Astrocyte (in vitro differentiated cells and primary cell): ENCODE measurements around the gene ADAD1. TPM values are rescaled to one million over a fixed set of nuclear protein-coding genes. Genes with fewer than 3 reads are reported as not detected.
"Not testable (repeated sequence)": the region's sequence is repeated elsewhere in the genome, so short reads cannot be mapped to it uniquely, and the experiment has no call there.

Source experiments
- DNase-seq: peaks from one replicate; pipeline ENCODE4 v3.0.0-alpha.2; 2010; ENCODE audit warnings: low read depth
- FAIRE-seq: peaks from 2 replicates; lab custom pipeline; 2011; peaks lifted over from hg19 to GRCh38; lab: Jason Lieb, UNC
- H2AFZ ChIP-seq: 2 replicates; pipeline ENCODE4 v1.6.0; 2012; ENCODE audit warnings: low read depth, low read length, inconsistent platforms
- H3K27ac ChIP-seq: 2 replicates; pipeline ENCODE4 v1.5.1; 2011; ENCODE audit warnings: low read depth, low read length, inconsistent platforms
- H3K27me3 ChIP-seq: 2 replicates; pipeline ENCODE4 v1.6.0; 2011; ENCODE audit warnings: low read length, inconsistent platforms; ENCODE audit not compliant: insufficient read depth
- H3K36me3 ChIP-seq: 2 replicates; pipeline ENCODE4 v1.5.1; 2011; ENCODE audit warnings: low read length, inconsistent platforms; ENCODE audit not compliant: insufficient read depth
- H3K4me1 ChIP-seq: 2 replicates; pipeline ENCODE4 v1.5.1; 2011; ENCODE audit warnings: low read length, inconsistent platforms; ENCODE audit not compliant: insufficient read depth
- H3K4me2 ChIP-seq: 2 replicates; pipeline ENCODE4 v1.6.0; 2012; ENCODE audit warnings: low read length, inconsistent platforms
- H3K4me3 ChIP-seq: 2 replicates; pipeline ENCODE4 v1.5.1; 2011; ENCODE audit warnings: low read depth, mild to moderate bottlenecking, low read length, inconsistent platforms; ENCODE audit not compliant: insufficient read depth
- H3K79me2 ChIP-seq: 2 replicates; pipeline ENCODE4 v1.6.0; 2012; ENCODE audit warnings: mild to moderate bottlenecking, low read length, inconsistent platforms; ENCODE audit not compliant: insufficient read depth
- H3K9ac ChIP-seq: 2 replicates; pipeline ENCODE4 v1.6.0; 2012; ENCODE audit warnings: mild to moderate bottlenecking, low read length, inconsistent platforms
- H3K9me3 ChIP-seq: 2 replicates; pipeline ENCODE4 v1.5.1; 2012; ENCODE audit warnings: low read depth, mild to moderate bottlenecking, low read length, inconsistent platforms; ENCODE audit not compliant: insufficient read depth
- H4K20me1 ChIP-seq: 2 replicates; pipeline ENCODE4 v1.6.0; 2012; ENCODE audit warnings: low read length, inconsistent platforms; ENCODE audit not compliant: insufficient read depth
- H3K27ac Mint-ChIP-seq: one replicate; pipeline ENCODE4 v1.8.0; 2021; ENCODE audit warnings: mild to moderate bottlenecking, mixed read lengths; ENCODE audit not compliant: unreplicated experiment
- H3K27me3 Mint-ChIP-seq: one replicate; pipeline ENCODE4 v1.8.0; 2021; ENCODE audit warnings: low read depth, mixed read lengths; ENCODE audit not compliant: unreplicated experiment
- H3K36me3 Mint-ChIP-seq: one replicate; pipeline ENCODE4 v1.8.0; 2021; ENCODE audit warnings: low read depth, mixed read lengths; ENCODE audit not compliant: unreplicated experiment
- H3K4me1 Mint-ChIP-seq: one replicate; pipeline ENCODE4 v1.8.0; 2021; ENCODE audit warnings: low read depth, mixed read lengths; ENCODE audit not compliant: unreplicated experiment
- H3K4me3 Mint-ChIP-seq: one replicate; pipeline ENCODE4 v1.8.0; 2021; ENCODE audit warnings: mild to moderate bottlenecking, moderate library complexity, mixed read lengths; ENCODE audit not compliant: unreplicated experiment
- H3K9me3 Mint-ChIP-seq: one replicate; pipeline ENCODE4 v1.8.0; 2021; ENCODE audit warnings: mild to moderate bottlenecking, mixed read lengths; ENCODE audit not compliant: unreplicated experiment
- EZH2 ChIP-seq: IDR thresholded peaks from 2 replicates; pipeline ENCODE4 v1.6.1; 2012; ENCODE audit warnings: mild to moderate bottlenecking, low read length, inconsistent platforms; ENCODE audit not compliant: insufficient read depth
- total RNA-seq: library from RNA; stranded (reverse); gene quantifications from 2 replicates; pipeline ENCODE4 v1.2.1, GENCODE V29; 2021
- TF ChIP-seq, protein P1 (sequence below): IDR thresholded peaks from 2 replicates; pipeline ENCODE4 v1.5.1; 2011; ENCODE audit warnings: low read depth, mild to moderate bottlenecking, inconsistent platforms, low read length, moderate library complexity; ENCODE audit not compliant: insufficient read depth

The ADAD1 gene
- total RNA-seq, 1 donor from 2014 or later, result not detected

DNA sequence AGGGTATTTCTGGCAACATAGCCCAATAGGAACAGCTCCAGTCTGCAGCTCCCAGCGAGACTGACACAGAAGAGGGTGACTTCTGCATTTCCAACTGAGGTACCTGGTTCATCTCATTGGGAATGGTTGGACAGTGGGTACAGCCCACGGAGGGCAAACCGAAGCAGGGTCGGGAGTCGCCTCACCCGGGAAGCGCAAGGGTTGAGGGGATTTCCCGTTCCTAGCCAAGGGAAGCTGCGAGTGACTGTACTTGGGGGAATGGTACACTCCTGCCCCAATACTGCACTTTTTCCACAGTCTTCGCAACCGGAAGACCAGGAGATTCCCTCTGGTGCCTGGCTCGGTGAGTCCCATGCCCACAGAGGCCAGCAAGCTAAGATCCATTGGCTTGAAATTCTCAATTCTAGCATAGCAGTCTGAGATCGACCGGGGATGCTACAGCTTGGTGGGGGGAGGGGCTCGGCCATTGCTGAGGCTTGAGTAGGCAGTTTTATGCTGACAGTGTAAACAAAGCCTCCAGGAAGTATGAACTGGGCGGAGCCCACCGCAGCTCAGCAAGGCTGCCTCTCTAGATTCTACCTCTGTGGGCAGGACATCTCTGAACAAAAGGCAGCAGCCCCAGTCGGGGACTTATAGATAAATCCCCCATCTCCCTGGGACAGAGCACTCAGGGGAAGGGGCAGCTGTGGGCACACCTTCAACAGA lies 14.0 kb upstream of the ADAD1 start:
- Histone ChIP-seq H3K27me3 (no peaks in the 10 kb centered on the region), H3K9me3 (no peaks in the 10 kb centered on the region), H3K79me2 (no peaks in the 10 kb centered on the region), H3K4me3 (no peak overlapping the region), H4K20me1 (no peaks in the 10 kb centered on the region), H3K4me2 (no peak overlapping the region), H3K36me3 (peaks cover 3% of the 10 kb centered on the region), H3K4me1 (no peaks in the 10 kb centered on the region), H2AFZ (no peak overlapping the region), H3K27ac (no peak overlapping the region), H3K9ac (no peak overlapping the region)
- Mint-ChIP-seq H3K27ac (no peak overlapping the region), H3K36me3 (peaks cover 4% of the 10 kb centered on the region), H3K4me3 (no peak overlapping the region), H3K4me1 (no peaks in the 10 kb centered on the region), H3K27me3 (no peaks in the 10 kb centered on the region), H3K9me3 (peaks cover 8% of the 10 kb centered on the region)
- no peak for FAIRE-seq
- DNase-seq, result no peak
- no peak for TF ChIP-seq EZH2
- TF ChIP-seq, protein P1, sequence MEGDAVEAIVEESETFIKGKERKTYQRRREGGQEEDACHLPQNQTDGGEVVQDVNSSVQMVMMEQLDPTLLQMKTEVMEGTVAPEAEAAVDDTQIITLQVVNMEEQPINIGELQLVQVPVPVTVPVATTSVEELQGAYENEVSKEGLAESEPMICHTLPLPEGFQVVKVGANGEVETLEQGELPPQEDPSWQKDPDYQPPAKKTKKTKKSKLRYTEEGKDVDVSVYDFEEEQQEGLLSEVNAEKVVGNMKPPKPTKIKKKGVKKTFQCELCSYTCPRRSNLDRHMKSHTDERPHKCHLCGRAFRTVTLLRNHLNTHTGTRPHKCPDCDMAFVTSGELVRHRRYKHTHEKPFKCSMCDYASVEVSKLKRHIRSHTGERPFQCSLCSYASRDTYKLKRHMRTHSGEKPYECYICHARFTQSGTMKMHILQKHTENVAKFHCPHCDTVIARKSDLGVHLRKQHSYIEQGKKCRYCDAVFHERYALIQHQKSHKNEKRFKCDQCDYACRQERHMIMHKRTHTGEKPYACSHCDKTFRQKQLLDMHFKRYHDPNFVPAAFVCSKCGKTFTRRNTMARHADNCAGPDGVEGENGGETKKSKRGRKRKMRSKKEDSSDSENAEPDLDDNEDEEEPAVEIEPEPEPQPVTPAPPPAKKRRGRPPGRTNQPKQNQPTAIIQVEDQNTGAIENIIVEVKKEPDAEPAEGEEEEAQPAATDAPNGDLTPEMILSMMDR, result no peak

DNA sequence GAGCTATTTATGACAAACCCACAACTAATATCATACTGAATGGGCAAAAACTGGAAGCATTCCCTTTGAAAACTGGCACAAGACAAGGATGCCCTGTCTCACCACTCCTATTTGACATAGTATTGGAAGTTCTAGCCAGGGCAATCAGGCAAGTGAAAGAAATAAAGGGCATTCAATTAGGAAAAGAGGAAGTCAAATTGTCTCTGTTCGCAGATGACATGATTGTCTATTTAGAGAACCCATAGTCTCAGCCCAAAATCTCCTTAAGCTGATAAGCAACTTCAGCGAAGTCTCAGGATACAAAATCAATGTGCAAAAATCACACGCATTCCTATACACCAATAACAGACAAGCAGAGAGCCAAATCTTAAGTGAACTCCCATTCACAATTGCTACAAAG lies 10.0 kb upstream of the ADAD1 start:
- not testable (repeated sequence) for FAIRE-seq, H3K27ac Mint-ChIP-seq, H3K4me1 Mint-ChIP-seq, H3K4me3 ChIP-seq, H4K20me1 ChIP-seq, DNase-seq, H2AFZ ChIP-seq, H3K4me2 ChIP-seq, H3K27ac ChIP-seq, H3K4me1 ChIP-seq, H3K79me2 ChIP-seq, H3K9me3 ChIP-seq, H3K27me3 ChIP-seq, H3K36me3 ChIP-seq, H3K36me3 Mint-ChIP-seq, H3K27me3 Mint-ChIP-seq, H3K4me3 Mint-ChIP-seq, H3K9me3 Mint-ChIP-seq, H3K9ac ChIP-seq

DNA sequence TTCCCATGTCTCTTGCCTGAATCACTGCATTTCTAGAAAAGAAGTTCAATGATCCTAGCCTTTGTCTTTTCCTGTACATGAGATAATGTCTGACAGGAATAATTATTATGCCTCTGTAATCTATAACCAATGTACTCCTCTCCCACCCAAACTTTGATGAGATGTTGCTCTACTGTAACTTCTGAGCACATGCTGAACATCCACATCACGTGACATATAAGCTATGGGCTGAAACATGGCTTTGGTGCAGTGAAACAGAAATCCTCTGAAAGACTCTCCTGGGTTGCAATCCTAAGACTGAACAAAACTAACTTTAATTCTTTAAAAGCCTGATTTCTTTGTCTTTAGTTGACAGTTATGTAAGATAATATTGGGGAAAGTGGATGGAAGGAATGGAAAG lies 1.5 kb upstream of the ADAD1 start:
- DNase-seq, result no peak

More for the DNA sequence above, 1.5 kb upstream of the ADAD1 start:
- Histone ChIP-seq H2AFZ (no peak overlapping the region), H3K4me1 (no peaks in the 10 kb centered on the region), H3K27ac (no peak overlapping the region), H3K36me3 (no peaks in the 10 kb centered on the region), H3K4me3 (no peak overlapping the region), H4K20me1 (no peaks in the 10 kb centered on the region), H3K79me2 (no peaks in the 10 kb centered on the region), H3K4me2 (no peak overlapping the region), H3K9me3 (no peaks in the 10 kb centered on the region), H3K9ac (no peak overlapping the region), H3K27me3 (no peaks in the 10 kb centered on the region)
- FAIRE-seq, result no peak
- TF ChIP-seq, protein P1, result no peak
- no peak for TF ChIP-seq EZH2
- Mint-ChIP-seq H3K27me3 (no peaks in the 10 kb centered on the region), H3K36me3 (no peaks in the 10 kb centered on the region), H3K9me3 (no peaks in the 10 kb centered on the region), H3K4me3 (no peak overlapping the region), H3K27ac (no peak overlapping the region), H3K4me1 (no peaks in the 10 kb centered on the region)
